NCI-H460 (cell line): ENCODE data around the gene AATK. TPM values are rescaled to one million over a fixed set of nuclear protein-coding genes. Genes with fewer than 3 reads are reported as not detected.
"Not testable (repeated sequence)": the region's sequence is repeated elsewhere in the genome, so short reads cannot be mapped to it uniquely, and the experiment has no call there.

Source experiments
- DNase-seq: peaks from one replicate; pipeline ENCODE4 v3.0.0-alpha.2; 2016; ENCODE audit warnings: low read depth; ENCODE audit errors: extremely low read depth
- small RNA-seq, 2 experiments: library from RNA; depleted of rRNA; stranded (forward); fragments of <200 nt; gene quantifications; one replicate each; pipeline ENCODE3, GENCODE V24; 2014
- total RNA-seq: library from RNA; depleted of rRNA; stranded (reverse); fragments of >200 nt; shearing (Covaris generic); gene quantifications from 2 replicates; pipeline ENCODE4 v1.2.3, GENCODE V29; 2014; rRNA removed

The AATK gene
- total RNA-seq, 1 experiment from 2014 or later, result 0.74 TPM

GRCh38 chr17:81080019-81080418 is 86.0 kb downstream of the AATK start:
- DNase-seq, result no peak

- DNase-seq, result not testable (repeated sequence)
Observed at GRCh38 chr17:81078026-81078913, 87.8 kb downstream of the AATK start.

- no peak for DNase-seq
Observed at GRCh38 chr17:81076141-81076679, 89.8 kb downstream of the AATK start.

GRCh38 chr17:81075307-81075706 is 90.7 kb downstream of the AATK start:
- no peak for DNase-seq

GRCh38 chr17:81074875-81075274 is 91.1 kb downstream of the AATK start:
- DNase-seq, result no peak

GRCh38 chr17:81073967-81074839 is 91.8 kb downstream of the AATK start:
- no peak for DNase-seq

GRCh38 chr17:81071761-81072741 is 94.0 kb downstream of the AATK start:
- no peak for DNase-seq

- DNase-seq, result no peak
Observed at GRCh38 chr17:81070541-81071246, 95.3 kb downstream of the AATK start.

GRCh38 chr17:81069135-81069645 is 96.8 kb downstream of the AATK start:
- DNase-seq, result no peak

GRCh38 chr17:81068411-81069134 is 97.4 kb downstream of the AATK start:
- DNase-seq, result no peak

GRCh38 chr17:81067391-81067811 is 98.6 kb downstream of the AATK start:
- DNase-seq, result no peak

Small RNA genes lying within 50 kb of the gene (small RNA-seq; reads per million reads assigned to genes)
- 0 reads per million in 2 experiments for gene MIR1250
- gene MIR3065, result 0.10 to 2.2 reads per million in 2 experiments
- 0 reads per million in 2 experiments for gene MIR657

Other genes starting within 250 kb of the AATK start
- gene CHMP6, start 174.4 kb downstream of the AATK start, total RNA-seq, result 7.3 and 7.6 TPM in 2 replicates
- 9.7 and 13.1 TPM in 2 replicates for gene BAIAP2, start 131.1 kb downstream of the AATK start, total RNA-seq
- gene PVALEF, start 714 bp downstream of the AATK start, total RNA-seq, result not detected in 2 replicates
- 5.2 TPM in 2 replicates for gene CEP131, start 56.7 kb upstream of the AATK start, total RNA-seq
- gene TEPSIN, start 72.8 kb upstream of the AATK start, total RNA-seq, result 18.3 and 19.6 TPM in 2 replicates
- gene NDUFAF8, start 73.1 kb upstream of the AATK start, total RNA-seq, result 78.3 and 88.5 TPM in 2 replicates
- gene SLC38A10, start 129.1 kb upstream of the AATK start, total RNA-seq, result 41.8 and 49.3 TPM in 2 replicates
- gene BAHCC1, start 229.2 kb upstream of the AATK start, total RNA-seq, result 6.0 and 6.7 TPM in 2 replicates